HG03280 (cell line): Measurements from ENCODE around the gene ATXN1.
"Not testable (repeated sequence)": the region's sequence is repeated elsewhere in the genome, so short reads cannot be mapped to it uniquely, and the experiment has no call there.

Experiments
- ATAC-seq: cut with Tn5 transposase; IDR thresholded peaks from one replicate; pipeline ENCODE4 v1.9.1; 2021; ENCODE audit warnings: mild to moderate bottlenecking, moderate library complexity; ENCODE audit not compliant: unreplicated experiment

The ATXN1 gene

DNA sequence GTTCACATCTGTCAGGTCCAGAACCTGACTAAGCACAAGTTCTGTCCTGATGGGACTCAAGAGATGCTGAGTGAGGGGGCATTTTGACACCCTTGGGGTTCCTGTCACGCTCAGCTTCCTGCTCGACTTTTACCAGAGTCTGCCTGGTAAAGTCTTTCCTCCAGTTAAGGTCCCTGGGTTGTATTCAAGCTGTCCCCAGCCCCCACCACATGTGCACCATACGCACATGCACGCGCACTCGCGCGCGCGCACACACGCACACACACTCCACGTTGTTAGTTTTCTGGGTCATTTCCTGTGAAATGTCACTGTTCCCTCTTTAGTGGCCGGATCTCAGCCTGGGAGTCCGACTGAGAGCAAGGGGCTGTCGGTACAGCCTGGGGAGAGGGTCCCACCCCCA, 356.8 kb downstream of the ATXN1 start:
- ATAC-seq, result no peak

DNA sequence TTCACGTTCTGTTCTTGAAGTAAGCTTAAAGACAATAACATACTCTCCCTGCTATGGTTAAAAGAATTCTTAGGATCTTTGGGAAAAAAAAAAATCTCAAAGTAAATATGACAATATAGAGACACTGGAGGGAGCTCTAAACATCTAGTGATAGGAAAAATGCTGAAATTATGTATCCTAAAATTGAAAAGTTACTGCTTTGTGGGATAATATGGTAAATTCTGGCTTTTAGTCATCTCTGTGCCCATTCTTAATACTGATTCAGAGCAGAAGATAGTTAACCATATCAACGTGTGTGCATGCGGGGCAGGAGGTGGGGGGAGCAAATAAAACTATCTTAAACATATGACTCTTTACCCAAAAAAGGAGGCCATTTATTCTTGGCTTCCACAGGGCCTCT, 357.4 kb downstream of the ATXN1 start:
- no peak for ATAC-seq

DNA sequence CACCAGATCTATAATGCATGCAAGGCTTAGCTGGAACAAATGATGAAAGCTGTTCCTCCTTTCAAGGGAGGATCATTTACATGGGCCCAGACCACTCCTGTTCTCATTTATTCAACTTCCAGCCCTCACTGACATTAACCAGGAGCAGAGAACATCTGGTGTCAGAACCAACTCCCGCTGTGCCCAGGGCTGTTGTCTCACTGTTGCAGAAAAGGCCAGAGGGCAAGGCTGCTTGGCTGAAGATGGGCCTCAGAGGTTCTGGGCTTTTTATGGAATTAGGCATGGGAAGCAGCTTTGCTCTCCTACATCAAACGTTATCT, 358.7 kb downstream of the ATXN1 start:
- no peak for ATAC-seq

- ATAC-seq, result no peak
Measured at GRCh38 chr6:16400248-16400760, 361.0 kb downstream of the ATXN1 start.

DNA sequence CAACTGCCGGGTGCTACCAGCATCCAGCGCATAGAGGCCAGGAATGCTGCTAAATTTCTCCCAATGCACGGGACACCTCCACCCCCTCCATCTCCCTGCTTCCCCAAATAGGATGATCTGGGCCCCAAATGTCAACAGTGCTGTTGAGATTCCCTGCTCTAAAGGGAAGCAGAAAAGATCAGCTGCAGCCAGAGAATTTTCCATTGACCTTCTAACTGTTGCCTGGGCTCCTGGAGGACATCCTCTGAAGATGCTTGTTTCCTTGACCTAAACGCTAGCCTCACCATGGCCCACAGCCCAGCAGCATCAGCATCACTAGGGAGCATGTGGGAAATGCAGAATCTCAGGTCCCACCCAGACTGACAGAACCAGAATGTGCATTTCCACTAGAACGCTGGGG, 361.6 kb downstream of the ATXN1 start:
- ATAC-seq, result no peak

GRCh38 chr6:16399158-16399557, 362.1 kb downstream of the ATXN1 start:
- ATAC-seq, result no peak

GRCh38 chr6:16398587-16398986, 362.7 kb downstream of the ATXN1 start:
- ATAC-seq, result no peak

DNA sequence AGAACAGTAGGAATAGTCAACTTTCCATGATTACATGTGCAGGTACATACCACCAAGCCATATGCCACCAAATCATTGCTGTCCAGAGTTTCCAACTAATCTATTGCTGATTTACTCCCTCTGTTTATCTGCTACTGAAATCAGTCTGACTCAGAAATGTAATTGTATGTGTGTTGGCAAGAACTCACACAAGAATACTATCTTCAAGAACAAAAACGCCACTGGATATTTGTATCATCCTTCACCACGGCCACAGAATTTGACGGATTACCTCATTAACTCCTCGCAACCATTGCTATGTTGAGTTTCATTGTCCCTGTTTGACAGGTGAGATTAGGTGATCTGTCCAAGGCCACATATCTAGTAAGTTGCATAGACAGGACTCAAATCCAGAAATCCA, 363.6 kb downstream of the ATXN1 start:
- no peak for ATAC-seq

- ATAC-seq, result no peak
Measured at GRCh38 chr6:16396497-16397319, 364.6 kb downstream of the ATXN1 start.

DNA sequence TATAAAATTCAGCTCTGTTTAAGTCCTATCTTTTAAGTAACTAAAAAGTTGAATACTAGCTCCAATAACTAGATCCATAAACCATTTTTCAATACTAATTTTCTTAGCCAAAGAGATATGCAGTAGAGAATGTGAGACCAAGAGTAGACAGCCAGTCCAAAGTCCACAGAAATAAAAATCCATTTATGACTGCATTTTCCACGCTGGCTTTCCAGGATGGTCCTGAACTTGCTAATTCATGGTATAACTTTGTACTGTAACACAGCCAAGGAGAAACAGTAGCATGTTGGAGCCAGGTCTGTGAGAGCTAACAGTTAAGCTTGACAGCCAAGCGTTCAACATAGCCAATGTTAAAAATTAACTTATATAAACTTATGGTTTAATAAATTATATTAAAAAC, 366.6 kb downstream of the ATXN1 start:
- no peak for ATAC-seq

- ATAC-seq, result no peak
Measured at GRCh38 chr6:16393326-16393725, 367.9 kb downstream of the ATXN1 start.

GRCh38 chr6:16392010-16392409, 369.2 kb downstream of the ATXN1 start:
- no peak for ATAC-seq

- ATAC-seq, result no peak
Measured at GRCh38 chr6:16391451-16391912, 369.8 kb downstream of the ATXN1 start.

DNA sequence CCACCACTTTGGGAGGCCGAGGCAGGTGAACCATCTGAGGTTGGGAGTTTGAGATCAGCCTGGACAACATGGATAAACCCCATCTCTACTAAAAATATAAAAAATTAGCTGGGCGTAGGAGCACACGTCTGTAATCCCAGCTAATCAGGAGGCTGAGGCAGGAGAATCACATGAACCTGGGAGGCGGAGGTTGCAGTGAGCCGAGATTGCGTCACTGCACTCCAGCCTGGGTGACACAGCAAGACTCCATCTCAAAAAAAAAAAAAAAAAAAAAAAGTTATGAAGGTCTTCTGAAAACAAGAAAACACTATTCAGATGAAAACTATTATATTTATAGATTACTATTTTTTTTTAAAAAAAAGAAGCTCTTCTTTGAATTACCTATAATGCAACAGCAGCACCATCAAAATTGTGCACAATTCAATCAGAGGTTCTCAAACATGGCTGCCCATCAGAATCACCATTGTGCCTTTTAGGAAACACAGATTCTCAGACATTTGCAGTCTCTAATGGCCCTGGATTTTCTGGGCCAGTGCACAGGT, 370.3 kb downstream of the ATXN1 start:
- ATAC-seq, result not testable (repeated sequence)

DNA sequence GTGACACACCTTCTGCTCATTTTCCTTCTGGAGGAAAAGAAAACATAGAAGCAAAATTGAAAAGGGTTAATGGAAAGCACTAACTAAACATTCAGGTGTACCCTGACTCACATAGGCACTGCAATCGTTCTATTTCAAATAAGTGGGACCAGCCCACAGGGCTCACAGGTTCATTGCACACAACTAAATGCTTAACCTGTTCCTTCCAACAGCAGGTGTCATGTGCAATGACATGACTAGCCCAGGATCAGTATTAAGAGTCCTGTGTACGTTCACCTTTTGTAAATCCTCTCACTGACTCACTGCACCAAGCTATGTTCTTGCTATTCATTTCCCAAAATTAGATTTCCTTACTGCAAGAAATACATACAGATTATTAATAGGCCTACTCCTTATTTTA, 371.6 kb downstream of the ATXN1 start:
- ATAC-seq, result no peak

DNA sequence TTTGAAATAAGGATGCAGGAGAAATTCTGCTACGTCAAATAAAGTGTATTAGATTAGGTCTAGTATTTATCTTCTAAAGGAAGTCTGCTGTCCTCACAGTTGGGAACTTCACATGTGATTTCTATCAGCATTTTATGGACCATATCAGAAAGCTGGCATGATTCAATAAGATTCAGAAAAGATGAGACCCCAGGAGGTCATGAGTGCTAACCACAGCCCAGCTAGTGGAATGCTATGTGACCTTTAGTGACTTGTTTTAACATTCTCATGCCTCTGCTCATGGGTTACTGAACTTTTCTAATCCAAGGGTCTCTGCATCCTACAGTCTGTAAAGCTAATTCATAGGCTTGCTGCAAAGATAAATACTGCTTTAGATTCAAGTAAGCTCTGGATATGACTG, 372.8 kb downstream of the ATXN1 start:
- no peak for ATAC-seq

DNA sequence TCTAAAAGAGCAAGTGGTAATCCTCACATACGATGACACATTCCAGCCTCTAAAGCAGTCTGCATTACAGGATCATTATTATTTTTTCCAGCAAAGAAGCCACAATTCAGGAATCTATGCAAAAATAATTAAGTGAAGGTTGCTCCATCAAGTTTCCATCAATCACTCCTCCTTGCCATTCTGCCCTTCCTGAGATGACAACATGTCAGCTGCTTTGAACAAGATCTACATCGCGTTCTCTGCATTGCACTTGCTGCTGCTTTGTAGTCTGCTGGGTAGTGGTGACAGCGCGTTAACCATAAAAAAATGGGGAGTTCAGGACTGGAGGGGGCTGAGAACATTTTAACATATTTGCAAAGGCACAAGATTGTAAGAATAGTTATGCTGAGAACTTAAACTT, 375.2 kb downstream of the ATXN1 start:
- ATAC-seq, result no peak

DNA sequence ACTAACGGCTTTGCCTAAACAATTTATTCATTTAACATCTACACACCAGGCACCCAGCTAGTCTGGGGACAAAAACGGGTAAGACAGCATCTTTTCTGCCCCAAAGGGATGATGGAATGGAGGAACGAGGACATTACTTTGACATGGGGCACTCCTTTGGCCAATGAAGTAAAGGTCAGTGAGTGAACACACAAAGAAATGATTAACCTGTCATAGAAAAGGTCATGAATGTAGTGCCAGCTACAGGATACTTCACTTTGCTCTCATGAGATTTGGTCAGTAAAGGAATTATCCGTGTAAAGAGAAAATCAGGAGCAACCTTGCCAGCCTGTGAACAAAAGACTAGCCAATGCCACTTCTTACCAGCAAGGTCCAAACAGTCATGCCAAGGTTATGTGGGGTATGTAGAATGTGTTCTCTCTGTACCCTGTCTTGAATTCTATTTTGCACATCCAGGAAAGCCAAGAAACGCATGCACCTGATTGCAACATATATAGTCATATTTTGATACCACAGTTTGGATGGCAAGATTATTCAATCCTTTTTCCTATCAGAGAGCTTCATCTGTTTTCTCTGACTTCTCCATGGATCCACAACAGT, 377.6 kb downstream of the ATXN1 start:
- no peak for ATAC-seq

GRCh38 chr6:16381968-16382367, 379.3 kb downstream of the ATXN1 start:
- not testable (repeated sequence) for ATAC-seq

DNA sequence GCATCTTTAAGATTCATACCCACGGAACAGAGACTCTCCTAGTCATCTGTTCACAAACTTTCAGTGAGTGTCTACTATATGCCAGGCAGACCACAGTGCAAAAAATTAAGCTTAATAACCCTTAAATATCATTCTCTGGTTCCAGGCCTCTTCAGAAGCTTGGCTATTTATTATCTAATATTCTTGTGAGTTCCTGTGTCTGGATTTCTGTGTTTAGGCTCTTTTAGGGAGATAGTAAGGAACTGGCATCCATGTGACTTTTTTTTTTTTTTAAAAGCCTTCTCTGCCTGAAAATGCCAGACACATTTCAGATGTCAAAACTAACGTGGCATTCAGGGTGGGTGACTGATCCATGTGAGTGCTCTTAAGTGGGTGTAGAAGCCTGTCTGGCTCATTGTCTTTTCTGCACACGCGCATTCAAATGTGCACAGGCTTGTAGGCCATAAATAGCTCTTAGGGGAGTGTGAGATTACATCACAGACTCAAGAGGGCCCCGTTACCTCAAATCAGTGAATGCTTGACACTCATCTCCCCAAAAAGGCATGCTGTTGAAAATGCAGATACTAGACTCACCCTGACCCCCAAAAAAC, 380.9 kb downstream of the ATXN1 start:
- ATAC-seq, result no peak

DNA sequence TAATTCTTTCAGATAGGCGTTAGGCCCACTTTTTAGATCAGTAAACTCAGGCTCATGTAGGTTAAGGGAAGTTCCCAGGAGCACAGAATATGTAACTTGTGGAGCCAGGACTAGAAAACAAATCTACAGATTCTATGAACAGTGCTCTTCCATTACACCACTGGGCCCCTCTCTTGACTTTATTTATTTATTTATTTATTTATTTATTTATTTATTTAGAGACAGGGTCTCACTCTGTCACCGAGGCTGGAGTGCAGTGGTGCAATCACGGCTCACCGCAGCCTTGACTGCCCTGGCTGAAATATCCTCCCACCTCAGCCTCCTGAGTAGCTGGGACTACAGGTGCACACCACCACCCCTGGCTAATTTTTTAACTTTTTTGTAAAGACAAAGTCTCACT, 382.9 kb downstream of the ATXN1 start:
- ATAC-seq, result not testable (repeated sequence)

DNA sequence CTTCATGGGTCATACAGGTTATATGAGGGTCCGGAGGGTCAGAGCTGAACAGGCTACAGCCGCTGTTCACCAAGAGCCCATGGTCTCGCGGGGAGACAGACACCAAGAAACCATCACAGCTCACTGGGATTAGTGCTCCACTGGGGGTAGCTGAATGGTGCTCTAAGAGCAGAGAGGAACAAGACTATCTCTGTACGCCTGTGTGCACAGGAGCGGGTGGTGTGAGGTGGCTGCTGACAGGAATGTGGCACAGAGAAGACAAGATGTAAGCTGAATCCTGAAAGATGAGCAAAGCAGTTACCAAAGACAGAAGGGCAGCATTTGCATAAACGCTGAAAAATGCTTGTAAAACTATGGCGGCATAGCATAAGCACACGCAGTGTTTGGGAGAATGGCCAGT, 383.8 kb downstream of the ATXN1 start:
- no peak for ATAC-seq
